Parathyroid adenoma (tissue), 2 donors: ENCODE measurements around the gene PHETA2.
"Not testable (repeated sequence)": the region's sequence is repeated elsewhere in the genome, so short reads cannot be mapped to it uniquely, and the experiment has no call there.

Source experiments
- H2AFZ ChIP-seq: fragments of 300-600 bp; sonication (generic); one replicate; pipeline ENCODE4 v1.7.0; 2017; ENCODE audit warnings: antibody characterized with exemption, mild to moderate bottlenecking
- H3K27ac ChIP-seq: fragments of 300-600 bp; sonication (generic); one replicate; pipeline ENCODE4 v1.7.0; 2017
- H3K27me3 ChIP-seq: fragments of 300-600 bp; sonication (generic); one replicate; pipeline ENCODE4 v1.7.0; 2017; ENCODE audit warnings: low read length; ENCODE audit not compliant: control insufficient read depth, insufficient read depth
- H3K36me3 ChIP-seq: fragments of 300-600 bp; sonication (generic); one replicate; pipeline ENCODE4 v1.7.0; 2017; ENCODE audit warnings: low read length; ENCODE audit not compliant: control insufficient read depth, insufficient read depth
- H3K4me1 ChIP-seq: fragments of 300-600 bp; sonication (generic); one replicate; pipeline ENCODE4 v1.7.0; 2017; ENCODE audit warnings: control low read depth
- H3K4me2 ChIP-seq: fragments of 300-600 bp; sonication (generic); one replicate; pipeline ENCODE4 v1.7.0; 2017; ENCODE audit warnings: low read length
- H3K4me3 ChIP-seq: fragments of 300-600 bp; sonication (generic); one replicate; pipeline ENCODE4 v1.7.0; 2017; ENCODE audit warnings: low read depth, low read length
- H3K79me2 ChIP-seq: fragments of 300-600 bp; sonication (generic); one replicate; pipeline ENCODE4 v1.7.0; 2017; ENCODE audit warnings: control low read depth
- H3K9ac ChIP-seq: fragments of 300-600 bp; sonication (generic); one replicate; pipeline ENCODE4 v1.7.0; 2017; ENCODE audit warnings: mild to moderate bottlenecking
- H3K9me3 ChIP-seq: fragments of 300-600 bp; sonication (generic); one replicate; pipeline ENCODE4 v1.7.0; 2017; ENCODE audit warnings: low read length; ENCODE audit not compliant: control insufficient read depth
- TF ChIP-seq, protein P1 (sequence below): fragments of 300-600 bp; sonication (generic); IDR thresholded peaks from one replicate; pipeline ENCODE4 v1.7.0; 2017; ENCODE audit warnings: antibody characterized with exemption, mild to moderate bottlenecking
- donor health status: primary hyperparathyroidism.

PHETA2 gene

DNA sequence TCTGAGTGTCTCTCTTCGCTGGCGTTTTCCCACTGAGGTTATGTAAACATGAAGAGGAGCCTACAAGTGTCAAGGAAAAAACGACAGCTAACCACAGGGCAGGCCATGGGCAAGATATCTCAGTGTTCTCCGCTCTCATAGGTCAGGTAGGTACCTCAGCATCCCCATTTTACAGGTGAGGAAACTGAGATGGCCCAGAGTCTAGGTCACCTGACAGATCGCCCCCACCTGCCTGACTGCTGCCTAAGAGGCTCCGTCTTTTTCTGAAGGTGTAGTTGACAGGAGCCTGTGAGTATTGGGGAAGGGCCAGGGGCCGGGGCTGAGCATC lies 17.4 kb downstream of the PHETA2 start:
- TF ChIP-seq, protein P1, sequence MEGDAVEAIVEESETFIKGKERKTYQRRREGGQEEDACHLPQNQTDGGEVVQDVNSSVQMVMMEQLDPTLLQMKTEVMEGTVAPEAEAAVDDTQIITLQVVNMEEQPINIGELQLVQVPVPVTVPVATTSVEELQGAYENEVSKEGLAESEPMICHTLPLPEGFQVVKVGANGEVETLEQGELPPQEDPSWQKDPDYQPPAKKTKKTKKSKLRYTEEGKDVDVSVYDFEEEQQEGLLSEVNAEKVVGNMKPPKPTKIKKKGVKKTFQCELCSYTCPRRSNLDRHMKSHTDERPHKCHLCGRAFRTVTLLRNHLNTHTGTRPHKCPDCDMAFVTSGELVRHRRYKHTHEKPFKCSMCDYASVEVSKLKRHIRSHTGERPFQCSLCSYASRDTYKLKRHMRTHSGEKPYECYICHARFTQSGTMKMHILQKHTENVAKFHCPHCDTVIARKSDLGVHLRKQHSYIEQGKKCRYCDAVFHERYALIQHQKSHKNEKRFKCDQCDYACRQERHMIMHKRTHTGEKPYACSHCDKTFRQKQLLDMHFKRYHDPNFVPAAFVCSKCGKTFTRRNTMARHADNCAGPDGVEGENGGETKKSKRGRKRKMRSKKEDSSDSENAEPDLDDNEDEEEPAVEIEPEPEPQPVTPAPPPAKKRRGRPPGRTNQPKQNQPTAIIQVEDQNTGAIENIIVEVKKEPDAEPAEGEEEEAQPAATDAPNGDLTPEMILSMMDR = no peak
- Histone ChIP-seq H3K27me3 (no peaks in the 10 kb centered on the region), H3K4me3 (peak overlapping the region; percentile 98), H3K9ac (no peak overlapping the region), H2AFZ (peak overlapping the region; percentile 87), H3K36me3 (no peaks in the 10 kb centered on the region), H3K9me3 (peaks cover 3% of the 10 kb centered on the region), H3K4me2 (peak overlapping the region; percentile 98), H3K27ac (peak overlapping the region; percentile 96), H3K79me2 (peaks cover 11% of the 10 kb centered on the region), H3K4me1 (no peaks in the 10 kb centered on the region)

DNA sequence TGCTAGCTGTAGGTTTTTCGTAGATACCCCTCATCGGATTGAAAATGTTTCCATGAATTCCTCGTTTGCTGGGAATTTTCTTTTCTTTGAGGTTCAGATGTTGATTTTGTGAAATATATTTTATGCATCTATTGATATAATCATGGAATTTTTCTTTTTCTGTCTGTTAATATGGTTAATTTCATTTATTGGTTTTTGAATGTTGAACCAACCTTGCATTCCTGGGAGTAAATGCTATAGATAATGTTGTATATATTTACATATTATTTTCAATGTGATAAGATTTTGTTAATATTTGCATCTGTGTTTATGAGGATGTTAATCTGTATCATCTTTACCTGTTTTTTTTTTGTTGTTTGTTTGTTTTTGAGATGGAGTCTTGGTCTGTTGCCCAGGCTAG lies 27.2 kb downstream of the PHETA2 start:
- no peaks in the 10 kb centered on the region for H3K9me3 ChIP-seq
- no peak overlapping the region for H3K4me2 ChIP-seq
- H2AFZ ChIP-seq = no peak overlapping the region
- no peaks in the 10 kb centered on the region for H3K36me3 ChIP-seq
- TF ChIP-seq, protein P1 = no peak
- no peaks in the 10 kb centered on the region for H3K27me3 ChIP-seq
- no peak overlapping the region for H3K9ac ChIP-seq
- no peak overlapping the region for H3K27ac ChIP-seq
- H3K4me1 ChIP-seq = no peaks in the 10 kb centered on the region
- no peak overlapping the region for H3K4me3 ChIP-seq
- H3K79me2 ChIP-seq = no peaks in the 10 kb centered on the region

DNA sequence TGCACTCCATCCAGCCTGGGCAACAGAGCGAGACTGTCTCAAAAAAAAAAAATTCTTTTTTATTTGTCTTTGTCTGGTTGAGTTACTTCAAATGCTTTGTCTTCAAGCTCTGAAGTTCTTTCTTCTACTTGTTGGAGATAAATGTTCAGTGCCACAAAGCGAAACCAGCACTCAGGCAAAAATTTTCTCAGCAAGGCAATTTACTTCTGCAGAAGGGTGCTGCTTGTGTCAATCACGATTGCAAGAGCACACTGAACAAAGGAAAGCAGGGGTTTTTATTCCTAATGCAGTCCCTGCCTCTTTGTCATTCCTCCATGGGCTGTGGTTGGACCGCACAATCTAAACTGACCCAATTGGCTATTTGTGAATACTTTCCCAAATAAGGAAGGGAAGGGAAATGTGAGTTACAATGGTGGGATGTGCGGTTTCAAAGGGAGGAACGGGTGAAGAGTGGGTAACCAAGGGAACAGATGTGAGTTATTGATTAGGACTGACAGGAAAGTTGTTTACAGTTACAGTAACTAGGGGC lies 30.3 kb downstream of the PHETA2 start:
- H2AFZ ChIP-seq, H3K9me3 ChIP-seq, H3K4me3 ChIP-seq, H3K4me1 ChIP-seq, H3K27me3 ChIP-seq, H3K27ac ChIP-seq, H3K9ac ChIP-seq, H3K36me3 ChIP-seq, H3K4me2 ChIP-seq, H3K79me2 ChIP-seq: not testable (repeated sequence)

DNA sequence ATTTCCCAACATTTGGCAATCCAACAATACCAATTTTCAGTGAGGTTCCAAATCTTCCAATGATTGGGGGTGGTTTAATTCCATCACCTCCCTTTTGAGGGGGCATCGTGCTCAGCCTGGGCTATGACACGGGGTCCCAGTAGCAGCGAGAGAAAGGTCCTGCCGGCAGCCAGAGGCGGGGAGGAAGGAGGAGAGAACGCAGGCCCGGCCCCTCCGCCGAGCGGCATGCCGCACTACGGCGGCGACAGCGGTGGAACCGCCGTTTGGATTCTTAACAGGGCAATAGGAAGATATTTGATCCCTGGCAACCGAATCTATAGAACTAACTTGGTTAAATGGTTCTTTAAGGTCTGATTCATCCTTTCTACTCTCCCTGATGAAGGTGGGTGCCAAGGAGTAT lies 34.8 kb downstream of the PHETA2 start:
- Histone ChIP-seq H3K36me3 (no peaks in the 10 kb centered on the region), H3K9ac (no peak overlapping the region), H3K27ac (no peak overlapping the region), H3K4me3 (no peak overlapping the region), H3K9me3 (no peaks in the 10 kb centered on the region), H3K79me2 (no peaks in the 10 kb centered on the region), H2AFZ (no peak overlapping the region), H3K27me3 (no peaks in the 10 kb centered on the region), H3K4me2 (no peak overlapping the region), H3K4me1 (no peaks in the 10 kb centered on the region)
- TF ChIP-seq, protein P1 = no peak

DNA sequence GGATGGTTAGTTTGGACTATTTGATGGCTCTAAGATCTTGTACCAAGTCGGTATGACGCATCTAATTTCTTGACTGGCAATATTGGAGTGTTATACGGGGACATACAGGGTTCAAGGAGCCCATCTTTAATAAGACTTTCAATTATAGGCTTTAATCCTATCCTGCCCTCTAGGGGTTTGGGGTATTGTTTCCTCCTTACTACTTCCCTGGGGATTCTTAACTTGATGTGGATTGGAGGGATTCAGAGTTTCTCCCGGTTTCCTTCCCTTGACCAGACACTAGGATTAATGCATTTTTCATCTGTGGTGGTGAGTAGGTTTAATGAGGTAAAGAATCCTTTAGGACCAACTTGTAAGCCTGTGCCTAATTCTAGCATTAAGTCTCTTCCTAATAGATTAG lies 37.8 kb downstream of the PHETA2 start:
- Histone ChIP-seq H2AFZ (no peak overlapping the region), H3K4me3 (no peak overlapping the region), H3K27ac (no peak overlapping the region), H3K4me1 (no peaks in the 10 kb centered on the region), H3K36me3 (no peaks in the 10 kb centered on the region), H3K9me3 (no peaks in the 10 kb centered on the region), H3K9ac (no peak overlapping the region), H3K27me3 (no peaks in the 10 kb centered on the region), H3K79me2 (no peaks in the 10 kb centered on the region), H3K4me2 (no peak overlapping the region)
- TF ChIP-seq, protein P1 = no peak

DNA sequence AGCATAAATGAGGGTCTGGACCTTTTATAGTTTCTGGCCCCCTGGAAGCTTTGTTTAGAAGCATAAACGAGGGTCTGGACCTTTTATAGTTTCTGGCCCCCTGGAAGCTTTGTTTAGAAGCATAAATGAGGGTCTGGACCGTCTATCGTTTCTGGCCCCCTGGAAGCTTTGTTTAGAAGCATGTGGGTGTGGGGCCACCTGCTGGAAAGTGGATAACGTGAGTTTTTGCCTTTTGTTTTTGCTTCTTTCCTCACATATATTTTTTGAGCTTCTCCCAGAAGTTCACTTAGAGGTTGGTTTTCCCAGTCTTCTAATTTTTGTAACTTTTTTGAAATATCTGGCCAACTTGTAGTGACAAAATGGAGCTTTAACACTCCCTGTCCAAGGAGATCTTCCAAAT lies 38.7 kb downstream of the PHETA2 start:
- H3K27ac ChIP-seq, H3K4me1 ChIP-seq, H3K36me3 ChIP-seq, H3K9ac ChIP-seq, H3K4me2 ChIP-seq, H3K79me2 ChIP-seq, H2AFZ ChIP-seq, H3K27me3 ChIP-seq, H3K4me3 ChIP-seq, H3K9me3 ChIP-seq: not testable (repeated sequence)
